Epidermal melanocyte (primary cell): ENCODE measurements around the gene ILF3.
A peak's percentile ranks its signal among the peaks of the same experiment; 100 is the strongest.

Source experiments
- DNase-seq: peaks from one replicate; pipeline ENCODE4 v3.0.0; 2011; ENCODE audit warnings: low spot score; ENCODE audit not compliant: insufficient read length

ILF3 gene

GRCh38 chr19:10653732-10654609 is at the start of gene ILF3:
TSS of gene ILF3 (plus strand) at chr19:10654346. CDS start at chr19:10670606, 16,260 bp downstream.
- DNase-seq: peak; percentile 98

GRCh38 chr19:10604460-10604980 is 49.6 kb upstream of the ILF3 start:
- DNase-seq: no peak

GRCh38 chr19:10611907-10612306 is 42.2 kb upstream of the ILF3 start:
- DNase-seq: no peak

- no peak for DNase-seq
These were observed 41.5 kb upstream of the ILF3 start for GRCh38 chr19:10612499-10613119.

DNA sequence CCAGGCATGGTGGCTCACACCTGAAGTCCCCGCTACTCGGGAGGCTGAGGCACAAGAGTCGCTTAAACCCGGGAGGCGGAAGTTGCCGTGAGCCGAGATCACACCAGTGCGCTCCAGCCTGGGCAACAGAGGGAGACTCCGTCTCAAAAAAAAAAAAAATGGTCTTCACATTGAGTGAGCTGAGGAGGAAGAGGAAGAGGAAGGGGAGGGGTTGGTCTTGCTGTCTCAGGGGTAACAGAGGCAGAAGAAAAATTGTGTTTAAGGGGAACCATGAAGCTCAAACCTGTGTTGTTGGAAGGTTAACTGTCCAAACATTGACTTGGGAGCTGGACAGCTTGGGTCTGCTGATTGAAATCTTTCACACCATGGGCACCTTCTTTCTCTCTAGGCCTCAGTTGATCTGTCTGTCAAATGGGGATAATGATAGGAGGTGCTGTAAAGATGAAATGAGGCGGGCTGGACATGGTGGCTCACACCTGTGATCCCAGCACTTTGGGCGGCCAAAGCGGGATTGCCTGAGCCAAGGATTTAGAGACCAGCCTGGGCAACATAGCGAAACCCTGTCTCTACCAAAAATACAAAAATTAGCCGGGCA is 38.6 kb upstream of the ILF3 start:
- DNase-seq: no peak

GRCh38 chr19:10617409-10618121 is 36.6 kb upstream of the ILF3 start:
- DNase-seq: no peak

GRCh38 chr19:10618846-10619245 is 35.3 kb upstream of the ILF3 start:
- DNase-seq: no peak

- DNase-seq: no peak
These were observed 33.4 kb upstream of the ILF3 start for GRCh38 chr19:10620786-10621185.

- no peak for DNase-seq
These were observed 32.2 kb upstream of the ILF3 start for GRCh38 chr19:10621966-10622365.

- no peak for DNase-seq
These were observed 29.6 kb upstream of the ILF3 start for GRCh38 chr19:10624585-10624984.

GRCh38 chr19:10625003-10625761 is 29.0 kb upstream of the ILF3 start, which contains the start of gene SLC44A2:
TSS of gene SLC44A2 (plus strand) at chr19:10625553. CDS start at chr19:10625634, 81 bp downstream.
- peak; percentile 71 for DNase-seq

DNA sequence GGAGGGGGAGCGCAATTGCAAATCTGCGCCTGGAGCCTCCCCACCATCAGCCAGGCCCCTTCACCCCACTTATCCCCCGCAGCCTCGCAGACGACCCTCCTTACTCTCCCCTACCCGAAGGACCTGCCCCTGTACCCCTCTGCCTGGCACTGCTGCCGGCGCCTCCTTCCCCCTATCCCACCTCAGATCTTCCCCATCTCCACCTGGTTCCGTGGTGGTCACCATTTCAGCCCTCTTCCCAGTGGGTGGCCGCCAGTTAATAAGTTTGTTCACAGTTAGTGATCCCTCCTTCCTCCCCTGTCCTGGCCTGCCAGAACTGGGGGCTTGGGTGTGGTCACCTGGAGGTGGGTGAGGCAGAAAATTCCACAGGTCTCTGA is 28.4 kb upstream of the ILF3 start:
- DNase-seq: no peak

DNA sequence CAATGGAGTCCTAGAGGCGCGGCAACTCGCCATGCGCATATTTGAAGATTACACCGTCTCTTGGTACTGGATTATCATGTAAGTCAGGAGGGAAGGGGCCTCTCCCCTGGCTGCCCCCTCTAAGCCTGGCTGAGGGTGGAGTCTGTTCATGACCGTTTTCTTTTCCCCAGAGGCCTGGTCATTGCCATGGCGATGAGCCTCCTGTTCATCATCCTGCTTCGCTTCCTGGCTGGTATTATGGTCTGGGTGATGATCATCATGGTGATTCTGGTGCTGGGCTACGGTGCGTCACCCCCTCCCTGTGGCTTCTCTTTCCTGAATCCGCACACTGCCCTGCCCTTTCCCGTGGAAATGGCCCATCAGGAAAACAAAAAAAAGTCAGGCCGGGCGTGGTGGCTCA is 22.3 kb upstream of the ILF3 start:
- no peak for DNase-seq

- DNase-seq: no peak
These were observed 19.7 kb upstream of the ILF3 start for GRCh38 chr19:10634430-10634829.

- DNase-seq: no peak
These were observed 19.2 kb upstream of the ILF3 start for GRCh38 chr19:10634963-10635362.

- DNase-seq: no peak
These were observed 17.7 kb upstream of the ILF3 start for GRCh38 chr19:10636304-10636972.

DNA sequence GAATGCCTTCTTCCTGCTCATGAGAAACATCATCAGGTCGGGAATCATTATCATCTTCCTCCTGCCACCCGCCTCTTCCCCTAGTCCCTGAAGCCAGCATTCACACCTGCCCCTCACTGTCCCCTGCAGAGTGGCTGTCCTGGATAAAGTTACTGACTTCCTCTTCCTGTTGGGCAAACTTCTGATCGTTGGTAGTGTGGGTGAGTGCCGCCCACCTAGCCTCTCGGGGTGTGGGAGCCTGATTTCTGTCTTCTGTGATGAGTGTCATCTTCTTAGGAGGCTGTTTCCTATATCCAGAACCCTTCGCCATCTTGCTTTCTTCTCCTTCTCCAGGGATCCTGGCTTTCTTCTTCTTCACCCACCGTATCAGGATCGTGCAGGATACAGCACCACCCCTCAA is 16.3 kb upstream of the ILF3 start:
- DNase-seq: no peak

- DNase-seq: no peak
These were observed 14.3 kb upstream of the ILF3 start for GRCh38 chr19:10639836-10640235.

GRCh38 chr19:10640361-10640760 is 13.8 kb upstream of the ILF3 start:
- DNase-seq: no peak

DNA sequence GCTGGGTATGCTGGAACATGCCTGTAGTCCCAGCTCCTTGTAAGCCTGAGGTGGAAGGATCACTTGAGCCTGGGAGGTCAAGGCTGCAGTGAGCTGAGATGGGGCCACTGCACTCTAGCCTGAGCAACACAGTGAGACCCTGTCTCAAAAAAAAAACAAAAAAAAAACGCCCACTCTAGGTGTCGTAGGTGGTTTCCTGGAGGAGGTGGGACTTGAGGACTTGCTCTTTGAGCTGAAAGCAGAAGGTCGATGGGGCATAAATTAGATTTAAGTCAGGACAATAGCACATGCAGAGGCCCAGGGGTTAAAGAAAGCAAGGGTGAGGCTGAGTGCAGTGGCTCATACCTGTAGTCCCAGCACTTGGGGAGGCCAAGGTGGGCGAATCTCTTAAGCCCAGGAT is 12.9 kb upstream of the ILF3 start:
- no peak for DNase-seq
